ENCODE measurements around the gene HOXC6. TPM values are rescaled to one million over a fixed set of nuclear protein-coding genes. Genes with fewer than 3 reads are reported as not detected.

Gene HOXC6
- total RNA-seq, 1 experiment from 2014 or later: not detected

GRCh38 chr12:54037360-54038283 is 9.4 kb downstream of the HOXC6 start:
- H3K4me2 ChIP-seq (ENCODE audit: low read depth, low read length, poor library complexity, severe bottlenecking): no peak overlapping the region

GRCh38 chr12:54038284-54038870 is 10.1 kb downstream of the HOXC6 start:
- DNase-seq: no peak
- no peaks in the 10 kb centered on the region for H3K27me3 ChIP-seq (ENCODE audit: low read length)
- no peaks in the 10 kb centered on the region for H3K9me2 ChIP-seq (replicated peaks; ENCODE audit: insufficient read depth, low read length)

More at GRCh38 chr12:54037360-54038283, 9.4 kb downstream of the HOXC6 start:
- Histone ChIP-seq H3K4me3 (ENCODE audit: low read length) (no peak overlapping the region), H3K9me3 (ENCODE audit: low read length) (no peaks in the 10 kb centered on the region), H3K9ac (ENCODE audit: low read length) (no peak overlapping the region), H2AFZ (ENCODE audit: low read length) (no peak overlapping the region), H3K27ac (ENCODE audit: low read length) (no peak overlapping the region), H3K4me1 (ENCODE audit: low read length) (peaks cover 38% of the 10 kb centered on the region), H4K20me1 (ENCODE audit: insufficient read depth, low read depth, low read length) (no peaks in the 10 kb centered on the region), H3K36me3 (ENCODE audit: insufficient read depth, low read length) (no peaks in the 10 kb centered on the region), H3K79me2 (ENCODE audit: low read length) (no peaks in the 10 kb centered on the region), H3K27me3 (ENCODE audit: low read length) (no peaks in the 10 kb centered on the region), H3K9me2 (replicated peaks; ENCODE audit: insufficient read depth, low read length) (no peaks in the 10 kb centered on the region)
- DNase-seq: no peak

GRCh38 chr12:54038871-54039414 is 10.7 kb downstream of the HOXC6 start:
- peaks cover 32% of the 10 kb centered on the region for H3K4me1 ChIP-seq (ENCODE audit: low read length)
- no peaks in the 10 kb centered on the region for H3K36me3 ChIP-seq (ENCODE audit: insufficient read depth, low read length)
- H3K27ac ChIP-seq (ENCODE audit: low read length): no peak overlapping the region
- H3K9me3 ChIP-seq (ENCODE audit: low read length): no peaks in the 10 kb centered on the region
- no peaks in the 10 kb centered on the region for H3K9me2 ChIP-seq (replicated peaks; ENCODE audit: insufficient read depth, low read length)
- no peak overlapping the region for H3K4me3 ChIP-seq (ENCODE audit: low read length)
- DNase-seq: no peak
- no peaks in the 10 kb centered on the region for H3K27me3 ChIP-seq (ENCODE audit: low read length)
- no peak overlapping the region for H2AFZ ChIP-seq (ENCODE audit: low read length)
- no peaks in the 10 kb centered on the region for H3K79me2 ChIP-seq (ENCODE audit: low read length)
- no peak overlapping the region for H3K4me2 ChIP-seq (ENCODE audit: low read depth, low read length, poor library complexity, severe bottlenecking)
- H4K20me1 ChIP-seq (ENCODE audit: insufficient read depth, low read depth, low read length): no peaks in the 10 kb centered on the region
- no peak overlapping the region for H3K9ac ChIP-seq (ENCODE audit: low read length)

More at GRCh38 chr12:54038284-54038870, 10.1 kb downstream of the HOXC6 start:
- Histone ChIP-seq H3K4me1 (ENCODE audit: low read length) (peaks cover 32% of the 10 kb centered on the region), H3K79me2 (ENCODE audit: low read length) (no peaks in the 10 kb centered on the region), H3K9me3 (ENCODE audit: low read length) (no peaks in the 10 kb centered on the region), H4K20me1 (ENCODE audit: insufficient read depth, low read depth, low read length) (no peaks in the 10 kb centered on the region), H2AFZ (ENCODE audit: low read length) (no peak overlapping the region), H3K4me3 (ENCODE audit: low read length) (no peak overlapping the region), H3K9ac (ENCODE audit: low read length) (no peak overlapping the region), H3K4me2 (ENCODE audit: low read depth, low read length, poor library complexity, severe bottlenecking) (no peak overlapping the region), H3K36me3 (ENCODE audit: insufficient read depth, low read length) (no peaks in the 10 kb centered on the region), H3K27ac (ENCODE audit: low read length) (no peak overlapping the region)

GRCh38 chr12:54039417-54040147 is 11.3 kb downstream of the HOXC6 start:
- DNase-seq: no peak
- H3K9ac ChIP-seq (ENCODE audit: low read length): no peak overlapping the region
- H2AFZ ChIP-seq (ENCODE audit: low read length): peak overlapping the region; percentile 41; the same call in 1 of the 2 replicates
- no peak overlapping the region for H3K27ac ChIP-seq (ENCODE audit: low read length)
- H3K36me3 ChIP-seq (ENCODE audit: insufficient read depth, low read length): no peaks in the 10 kb centered on the region
- no peak overlapping the region for H3K4me3 ChIP-seq (ENCODE audit: low read length)
- H3K79me2 ChIP-seq (ENCODE audit: low read length): no peaks in the 10 kb centered on the region
- H4K20me1 ChIP-seq (ENCODE audit: insufficient read depth, low read depth, low read length): no peaks in the 10 kb centered on the region
- H3K9me2 ChIP-seq (replicated peaks; ENCODE audit: insufficient read depth, low read length): no peaks in the 10 kb centered on the region
- H3K9me3 ChIP-seq (ENCODE audit: low read length): no peaks in the 10 kb centered on the region
- H3K4me1 ChIP-seq (ENCODE audit: low read length): peaks cover 31% of the 10 kb centered on the region
- peak overlapping the region; percentile 36 for H3K4me2 ChIP-seq (ENCODE audit: low read depth, low read length, poor library complexity, severe bottlenecking)
- H3K27me3 ChIP-seq (ENCODE audit: low read length): no peaks in the 10 kb centered on the region

GRCh38 chr12:54040148-54040494 is 11.9 kb downstream of the HOXC6 start:
- Histone ChIP-seq H3K9me2 (replicated peaks; ENCODE audit: insufficient read depth, low read length) (no peaks in the 10 kb centered on the region), H3K4me3 (ENCODE audit: low read length) (no peak overlapping the region), H4K20me1 (ENCODE audit: insufficient read depth, low read depth, low read length) (no peaks in the 10 kb centered on the region), H3K9me3 (ENCODE audit: low read length) (no peaks in the 10 kb centered on the region), H3K4me1 (ENCODE audit: low read length) (peaks cover 25% of the 10 kb centered on the region), H3K27ac (ENCODE audit: low read length) (no peak overlapping the region), H3K4me2 (ENCODE audit: low read depth, low read length, poor library complexity, severe bottlenecking) (peak overlapping the region; percentile 36), H3K27me3 (ENCODE audit: low read length) (no peaks in the 10 kb centered on the region), H2AFZ (ENCODE audit: low read length) (peak overlapping the region; percentile 46), H3K79me2 (ENCODE audit: low read length) (no peaks in the 10 kb centered on the region), H3K9ac (ENCODE audit: low read length) (no peak overlapping the region), H3K36me3 (ENCODE audit: insufficient read depth, low read length) (no peaks in the 10 kb centered on the region)
- DNase-seq: peak; percentile 78

- DNase-seq: no peak
- Histone ChIP-seq H3K4me1 (ENCODE audit: low read length) (peaks cover 25% of the 10 kb centered on the region), H3K36me3 (ENCODE audit: insufficient read depth, low read length) (no peaks in the 10 kb centered on the region), H3K9ac (ENCODE audit: low read length) (no peak overlapping the region), H3K9me2 (replicated peaks; ENCODE audit: insufficient read depth, low read length) (no peaks in the 10 kb centered on the region), H3K4me3 (ENCODE audit: low read length) (no peak overlapping the region), H4K20me1 (ENCODE audit: insufficient read depth, low read depth, low read length) (no peaks in the 10 kb centered on the region), H2AFZ (ENCODE audit: low read length) (peak overlapping the region; percentile 46), H3K27me3 (ENCODE audit: low read length) (no peaks in the 10 kb centered on the region), H3K79me2 (ENCODE audit: low read length) (no peaks in the 10 kb centered on the region), H3K9me3 (ENCODE audit: low read length) (no peaks in the 10 kb centered on the region), H3K27ac (ENCODE audit: low read length) (no peak overlapping the region), H3K4me2 (ENCODE audit: low read depth, low read length, poor library complexity, severe bottlenecking) (peak overlapping the region; percentile 36)
Observed at GRCh38 chr12:54040648-54041047, 12.4 kb downstream of the HOXC6 start.

GRCh38 chr12:54041097-54041690 is 13.0 kb downstream of the HOXC6 start:
- Histone ChIP-seq H2AFZ (ENCODE audit: low read length) (no peak overlapping the region), H3K27ac (ENCODE audit: low read length) (no peak overlapping the region), H3K9ac (ENCODE audit: low read length) (no peak overlapping the region), H3K9me2 (replicated peaks; ENCODE audit: insufficient read depth, low read length) (no peaks in the 10 kb centered on the region), H3K4me2 (ENCODE audit: low read depth, low read length, poor library complexity, severe bottlenecking) (no peak overlapping the region), H3K36me3 (ENCODE audit: insufficient read depth, low read length) (no peaks in the 10 kb centered on the region), H3K27me3 (ENCODE audit: low read length) (no peaks in the 10 kb centered on the region), H3K9me3 (ENCODE audit: low read length) (no peaks in the 10 kb centered on the region), H3K4me1 (ENCODE audit: low read length) (peaks cover 25% of the 10 kb centered on the region), H3K79me2 (ENCODE audit: low read length) (no peaks in the 10 kb centered on the region), H4K20me1 (ENCODE audit: insufficient read depth, low read depth, low read length) (no peaks in the 10 kb centered on the region), H3K4me3 (ENCODE audit: low read length) (no peak overlapping the region)
- no peak for DNase-seq

Data from Karpas-422 (cell line).